HG03139 (cell line): ENCODE measurements around the gene BANF1.

Experiments used
- ATAC-seq: cut with Tn5 transposase; IDR thresholded peaks from one replicate; pipeline ENCODE4 v1.9.1; 2021; ENCODE audit not compliant: unreplicated experiment

BANF1 gene

GRCh38 chr11:65978391-65979238 is 23.7 kb upstream of the BANF1 start:
- no peak for ATAC-seq

GRCh38 chr11:65979261-65979759 is 23.0 kb upstream of the BANF1 start:
- ATAC-seq = no peak

- no peak for ATAC-seq
These were observed 21.1 kb upstream of the BANF1 start for GRCh38 chr11:65981101-65981740.

GRCh38 chr11:65981972-65982823 is 20.1 kb upstream of the BANF1 start:
- ATAC-seq = no peak

GRCh38 chr11:65982824-65983588 is 19.3 kb upstream of the BANF1 start:
- ATAC-seq = no peak

GRCh38 chr11:65983589-65983987 is 18.7 kb upstream of the BANF1 start:
- no peak for ATAC-seq

GRCh38 chr11:65987336-65987735 is 15.0 kb upstream of the BANF1 start:
- ATAC-seq = no peak

GRCh38 chr11:65988791-65989592 is 13.3 kb upstream of the BANF1 start:
- ATAC-seq = peak; percentile 88

- no peak for ATAC-seq
These were observed 10.2 kb upstream of the BANF1 start for GRCh38 chr11:65992056-65992455.

- ATAC-seq = no peak
These were observed 5.0 kb upstream of the BANF1 start for GRCh38 chr11:65997286-65997685.

GRCh38 chr11:66002648-66003225 is 434 bp downstream of the BANF1 start:
- ATAC-seq = peak; percentile 43

GRCh38 chr11:66003291-66003690 is 988 bp downstream of the BANF1 start:
- no peak for ATAC-seq

- no peak for ATAC-seq
These were observed 1.9 kb downstream of the BANF1 start for GRCh38 chr11:66004186-66004585.

GRCh38 chr11:66006134-66006890 is 4.0 kb downstream of the BANF1 start:
- ATAC-seq = no peak

GRCh38 chr11:66006891-66007176 is 4.5 kb downstream of the BANF1 start:
- no peak for ATAC-seq

GRCh38 chr11:66007201-66007634 is 4.9 kb downstream of the BANF1 start:
- no peak for ATAC-seq

GRCh38 chr11:66008095-66008467 is 5.8 kb downstream of the BANF1 start:
- ATAC-seq = no peak

GRCh38 chr11:66008468-66009101 is 6.3 kb downstream of the BANF1 start:
- ATAC-seq = no peak
